ENCODE measurements around the gene PPTC7. TPM values are rescaled to one million over a fixed set of nuclear protein-coding genes. Genes with fewer than 3 reads are reported as not detected.

The PPTC7 gene
- total and polyA plus RNA-seq, 2 of the 13 experiments (the other 11 are each of a cell fraction or from before 2014, with no cell fraction given) = 4.8 to 12.3 TPM

DNA sequence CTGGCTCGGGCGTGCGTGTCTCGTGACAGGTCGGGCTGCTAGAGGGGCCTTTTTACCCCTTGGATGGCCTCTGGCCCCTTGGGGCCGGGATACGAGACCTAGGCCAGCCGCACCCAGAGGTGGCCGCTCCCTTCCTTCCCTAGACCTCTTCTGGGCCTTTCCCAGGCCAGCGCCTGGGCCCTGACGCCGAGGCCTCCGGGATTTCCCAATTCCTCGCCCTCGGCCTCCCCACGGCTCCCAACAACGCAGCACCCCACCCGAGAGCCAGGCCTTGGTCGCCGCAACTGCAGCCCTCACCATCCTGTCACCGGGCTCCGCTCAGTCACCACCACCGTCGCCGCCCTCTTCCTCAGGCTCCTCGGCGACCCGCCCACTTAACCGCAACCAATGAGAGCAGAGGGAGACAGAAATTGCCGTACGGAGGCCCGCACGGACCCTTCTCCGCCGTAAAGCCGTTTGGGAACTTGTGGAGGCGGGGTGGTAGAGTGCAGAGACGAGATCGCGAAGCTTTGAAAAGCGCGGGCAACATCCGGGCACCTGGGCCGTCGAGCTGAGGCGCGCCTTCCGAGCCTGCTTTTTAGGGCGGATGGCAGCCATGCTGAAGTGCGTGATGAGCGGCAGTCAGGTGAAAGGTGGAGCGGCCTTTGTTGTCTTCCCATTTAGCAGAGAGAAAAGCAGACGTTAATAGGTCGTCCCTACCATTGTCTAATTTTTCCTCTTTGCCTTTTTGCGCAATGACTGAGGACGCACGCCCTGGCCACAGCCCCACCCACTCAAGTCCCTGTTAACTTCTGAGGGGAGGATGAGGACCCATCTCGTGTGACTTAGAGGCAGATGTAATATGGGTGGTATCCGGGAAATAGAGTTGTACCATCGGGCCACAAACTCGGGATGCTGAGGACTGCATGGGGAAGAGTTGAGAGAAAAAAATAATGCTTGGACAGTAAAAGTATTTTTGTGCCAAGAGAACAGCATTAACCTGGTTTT is 81.1 kb downstream of the PPTC7 start, which contains the start of the genes RAD9B and VPS29 (continued):
- TF ChIP-seq ZIK1 (CRISPR knock-in tag; IDR thresholded peaks at IDR 0.05; ENCODE audit: borderline replicate concordance, low read depth) (peak; percentile 87; the same call in 1 of the 2 replicates), RBM22 (optimal IDR thresholded peaks at IDR 0.05; ENCODE audit: low read length) (no peak), ZNF264 (CRISPR knock-in tag; IDR thresholded peaks at IDR 0.05) (peak; percentile 54), TOPORS (CRISPR knock-in tag; IDR thresholded peaks at IDR 0.05) (peak; percentile 97), ZFP90 (CRISPR knock-in tag; IDR thresholded peaks at IDR 0.05; ENCODE audit: borderline replicate concordance) (peak; percentile 97), SRSF9 (IDR thresholded peaks at IDR 0.05; ENCODE audit: borderline replicate concordance, insufficient read depth, low read depth, low read length, poor library complexity, severe bottlenecking) (no peak), ZNF607 (CRISPR knock-in tag; IDR thresholded peaks at IDR 0.05; ENCODE audit: borderline replicate concordance) (peak; percentile 98), ELF1 (CRISPR knock-in tag; IDR thresholded peaks at IDR 0.05) (peak; percentile 75), KAT7 (CRISPR knock-in tag; IDR thresholded peaks at IDR 0.05; ENCODE audit: borderline replicate concordance) (peak; percentile 59; the same call in 1 of the 2 replicates), ZKSCAN5 (CRISPR knock-in tag; IDR thresholded peaks at IDR 0.05) (peak; percentile 76; the same call in 1 of the 2 replicates), ZNF354B (CRISPR knock-in tag; IDR thresholded peaks at IDR 0.05) (0 out of 2 replicates have a peak, but pooled peaks have one; percentile 42), HOXA3 (CRISPR knock-in tag; IDR thresholded peaks at IDR 0.05) (peak; percentile 97), ZSCAN5A (CRISPR knock-in tag; IDR thresholded peaks at IDR 0.05; ENCODE audit: borderline replicate concordance) (peak; percentile 97), FOSL2 (CRISPR knock-in tag; IDR thresholded peaks at IDR 0.05) (peak; percentile 44), ZNF83 (CRISPR knock-in tag; IDR thresholded peaks at IDR 0.05; ENCODE audit: borderline replicate concordance) (peak; percentile 68; the same call in 1 of the 2 replicates), MIER2 (CRISPR knock-in tag; IDR thresholded peaks at IDR 0.05) (0 out of 2 replicates have a peak, but pooled peaks have one; percentile 13), ZNF501 (CRISPR knock-in tag; IDR thresholded peaks at IDR 0.05) (peak; percentile 80), HOXA9 (CRISPR knock-in tag; IDR thresholded peaks at IDR 0.05; ENCODE audit: borderline replicate concordance) (peak; percentile 89; the same call in 1 of the 2 replicates), NR2C2 (CRISPR knock-in tag; IDR thresholded peaks at IDR 0.05; ENCODE audit: borderline replicate concordance) (peak; percentile 69), ZSCAN20 (CRISPR knock-in tag; IDR thresholded peaks at IDR 0.05; ENCODE audit: borderline replicate concordance) (peak; percentile 93; the same call in 1 of the 2 replicates), CEBPG (CRISPR knock-in tag; IDR thresholded peaks at IDR 0.05) (peak; percentile 42; the same call in 1 of the 2 replicates), HOMEZ (CRISPR knock-in tag; IDR thresholded peaks at IDR 0.05; ENCODE audit: low read depth) (peak; percentile 95), TEAD3 (CRISPR knock-in tag; optimal IDR thresholded peaks at IDR 0.05; ENCODE audit: borderline replicate concordance) (peak; percentile 55)
